Transverse colon (tissue), 3 donors: Measurements from ENCODE around the gene MEDAG.

Experiments used
- POLR2A ChIP-seq: fragments of 450-650 bp; IDR thresholded peaks from one replicate; pipeline ENCODE4 v1.6.1; 2016; ENCODE audit warnings: antibody characterized with exemption, mild to moderate bottlenecking, moderate library complexity
- TF ChIP-seq, protein P1 (sequence below), 5 experiments: fragments of 200-600 bp in 3 of 5; fragments of 450-650 bp in 2 of 5; sonication (generic) in 3 of 5; IDR thresholded peaks; 1 replicate in 2 of 5; 2 replicates in 3 of 5; pipeline ENCODE4 v1.5.1; 2016 to 2017; ENCODE audit warnings: antibody characterized with exemption in 5 of 5, inconsistent platforms in 3 of 5, mild to moderate bottlenecking in 2 of 5, moderate library complexity in 1 of 5

DNA sequence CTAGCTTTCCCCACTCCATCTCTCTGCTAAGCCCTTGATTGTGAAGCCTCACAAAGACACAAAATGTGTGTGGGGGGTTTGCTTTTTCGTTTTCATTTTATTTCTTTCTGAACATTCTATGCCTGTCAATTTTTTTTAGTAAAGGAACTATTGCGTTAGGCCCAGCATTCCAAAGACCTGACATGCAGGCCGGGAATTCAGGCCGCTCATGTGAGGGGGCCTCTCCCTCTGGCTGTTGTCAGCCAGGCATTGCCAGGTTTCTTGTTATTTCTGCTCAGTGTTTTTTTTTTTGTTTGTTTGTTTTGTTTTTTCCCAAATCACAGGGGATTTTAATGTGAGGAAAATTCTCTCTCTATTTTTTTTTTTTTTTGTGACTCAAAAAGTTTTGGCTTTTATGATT, 10.3 kb upstream of the MEDAG start:
- TF ChIP-seq POLR2A, result no peak
- TF ChIP-seq, protein P1, sequence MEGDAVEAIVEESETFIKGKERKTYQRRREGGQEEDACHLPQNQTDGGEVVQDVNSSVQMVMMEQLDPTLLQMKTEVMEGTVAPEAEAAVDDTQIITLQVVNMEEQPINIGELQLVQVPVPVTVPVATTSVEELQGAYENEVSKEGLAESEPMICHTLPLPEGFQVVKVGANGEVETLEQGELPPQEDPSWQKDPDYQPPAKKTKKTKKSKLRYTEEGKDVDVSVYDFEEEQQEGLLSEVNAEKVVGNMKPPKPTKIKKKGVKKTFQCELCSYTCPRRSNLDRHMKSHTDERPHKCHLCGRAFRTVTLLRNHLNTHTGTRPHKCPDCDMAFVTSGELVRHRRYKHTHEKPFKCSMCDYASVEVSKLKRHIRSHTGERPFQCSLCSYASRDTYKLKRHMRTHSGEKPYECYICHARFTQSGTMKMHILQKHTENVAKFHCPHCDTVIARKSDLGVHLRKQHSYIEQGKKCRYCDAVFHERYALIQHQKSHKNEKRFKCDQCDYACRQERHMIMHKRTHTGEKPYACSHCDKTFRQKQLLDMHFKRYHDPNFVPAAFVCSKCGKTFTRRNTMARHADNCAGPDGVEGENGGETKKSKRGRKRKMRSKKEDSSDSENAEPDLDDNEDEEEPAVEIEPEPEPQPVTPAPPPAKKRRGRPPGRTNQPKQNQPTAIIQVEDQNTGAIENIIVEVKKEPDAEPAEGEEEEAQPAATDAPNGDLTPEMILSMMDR (IDR thresholded peaks at IDR 0.05), result no peak
